CD4-positive, alpha-beta T cell treated with Interleukin-21 for 1 hour (primary cell): ENCODE results near the gene CBLB.
A peak's percentile ranks its signal among the peaks of the same experiment; 100 is the strongest.
"Not testable (repeated sequence)": the region's sequence is repeated elsewhere in the genome, so short reads cannot be mapped to it uniquely, and the experiment has no call there.

Experiments used
- DNase-seq: peaks from one replicate; pipeline ENCODE4 v3.0.0-alpha.2; 2020

The CBLB gene

GRCh38 chr3:105781871-105782270, 86.9 kb downstream of the CBLB start:
- DNase-seq, result no peak

- DNase-seq, result no peak
Observed at GRCh38 chr3:105780107-105780506, 88.7 kb downstream of the CBLB start.

DNA sequence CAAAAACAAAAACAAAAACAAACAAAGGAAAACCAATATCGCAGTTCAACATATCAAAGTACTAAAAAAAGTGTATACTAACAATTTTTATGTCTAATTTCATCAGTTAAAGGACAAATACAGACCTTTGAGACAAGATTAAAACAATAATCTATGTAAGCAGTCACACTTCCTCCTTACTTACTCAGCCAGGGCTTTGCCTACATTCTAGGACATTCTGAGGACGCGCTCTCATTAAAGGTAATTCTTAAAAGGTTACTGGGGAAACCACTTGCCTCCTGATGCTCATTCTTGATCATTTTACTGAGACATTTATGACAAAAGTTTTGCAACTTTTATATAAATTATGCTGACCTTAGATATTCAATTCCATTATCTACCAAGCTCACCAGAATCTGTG, 93.4 kb downstream of the CBLB start:
- DNase-seq, result no peak

DNA sequence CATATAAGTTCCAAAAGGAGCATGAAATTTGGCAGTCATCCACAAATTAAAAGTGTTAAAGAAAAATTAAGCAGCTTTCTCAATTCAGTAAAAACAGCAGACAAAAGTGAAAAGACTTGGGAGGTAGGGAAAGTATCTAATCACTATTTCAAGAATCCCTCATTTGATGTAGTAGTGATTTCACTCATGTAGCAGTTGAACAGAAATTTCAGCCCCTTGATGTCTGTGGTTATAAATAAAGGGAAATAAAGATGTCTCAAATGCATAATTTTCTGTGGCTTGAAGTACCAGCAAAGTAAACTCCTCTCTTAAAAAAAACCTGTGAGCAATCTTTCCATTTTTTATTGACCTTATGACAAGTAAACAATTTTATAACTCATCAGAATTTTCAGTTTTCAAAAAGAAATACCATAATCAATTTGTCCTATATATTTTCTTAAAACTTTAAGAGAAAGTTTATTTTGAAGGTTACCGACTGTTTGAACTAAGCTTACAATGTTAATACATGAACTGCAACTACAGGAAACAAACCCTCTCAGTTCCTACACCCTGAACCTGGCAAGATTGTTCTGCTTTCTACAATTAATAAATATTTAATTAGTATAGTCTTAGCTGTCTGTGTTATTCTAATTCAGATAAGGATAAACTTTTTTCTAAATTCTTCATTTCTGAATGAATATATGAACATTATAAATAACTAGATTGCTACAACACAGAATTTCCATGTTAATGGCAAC, 94.2 kb downstream of the CBLB start:
- DNase-seq, result no peak

DNA sequence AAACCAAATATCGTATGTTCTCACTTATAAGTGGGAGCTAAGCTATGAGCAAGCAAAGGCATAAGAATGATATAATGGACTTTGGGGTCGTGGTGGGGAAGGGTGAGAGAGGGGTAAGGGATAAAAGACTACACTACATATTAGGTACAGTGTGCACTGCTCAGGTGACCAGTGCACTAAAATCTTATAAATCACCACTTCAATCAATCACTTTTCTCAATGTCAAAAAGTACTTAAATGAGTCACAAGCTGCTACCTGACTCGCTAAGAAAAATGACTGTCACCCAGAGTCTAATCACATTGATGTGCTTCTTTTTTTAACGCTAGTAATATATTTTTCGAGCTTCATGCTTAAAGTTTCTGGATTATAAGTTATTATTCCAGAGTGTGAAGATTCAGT, 95.5 kb downstream of the CBLB start:
- DNase-seq, result no peak

GRCh38 chr3:105772635-105773034, 96.2 kb downstream of the CBLB start:
- DNase-seq, result no peak

- DNase-seq, result no peak
Observed at GRCh38 chr3:105771392-105771791, 97.4 kb downstream of the CBLB start.

GRCh38 chr3:105770410-105770809, 98.4 kb downstream of the CBLB start:
- no peak for DNase-seq

DNA sequence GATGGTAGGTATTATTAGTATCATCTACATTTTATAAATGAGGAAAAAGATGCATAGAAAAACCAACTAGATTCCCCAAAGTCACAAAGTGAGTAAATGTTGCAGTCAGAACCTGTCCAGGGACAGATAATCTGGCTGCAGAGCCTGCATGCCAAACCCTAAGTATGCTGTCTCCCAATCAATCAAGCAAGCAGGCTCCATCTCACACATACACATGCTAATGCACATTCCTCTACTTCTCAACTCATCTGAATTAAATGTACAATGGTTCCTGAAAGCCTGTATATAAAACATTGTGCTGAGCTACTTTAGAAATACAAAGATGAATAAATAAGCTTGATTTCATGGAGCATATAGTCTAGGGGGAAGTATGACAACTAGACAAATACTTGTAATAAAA, 101.0 kb downstream of the CBLB start:
- no peak for DNase-seq

- no peak for DNase-seq
Observed at GRCh38 chr3:105767216-105767615, 101.6 kb downstream of the CBLB start.

DNA sequence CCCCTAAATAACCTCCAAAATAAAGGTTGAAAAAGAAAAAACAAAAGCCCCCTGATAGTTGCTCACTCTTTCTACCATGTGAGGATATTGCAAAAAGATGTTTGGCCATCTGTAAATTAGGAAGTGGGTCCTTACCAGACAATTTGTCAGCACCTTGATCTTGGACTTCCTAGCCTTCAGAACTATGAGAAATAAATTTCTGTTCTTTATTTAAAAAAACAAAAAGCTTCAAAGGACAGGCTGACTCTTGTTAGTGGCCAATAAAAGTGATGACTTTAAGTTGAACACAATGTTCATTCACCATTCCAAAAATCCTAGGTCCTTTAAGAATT, 103.5 kb downstream of the CBLB start:
- no peak for DNase-seq

DNA sequence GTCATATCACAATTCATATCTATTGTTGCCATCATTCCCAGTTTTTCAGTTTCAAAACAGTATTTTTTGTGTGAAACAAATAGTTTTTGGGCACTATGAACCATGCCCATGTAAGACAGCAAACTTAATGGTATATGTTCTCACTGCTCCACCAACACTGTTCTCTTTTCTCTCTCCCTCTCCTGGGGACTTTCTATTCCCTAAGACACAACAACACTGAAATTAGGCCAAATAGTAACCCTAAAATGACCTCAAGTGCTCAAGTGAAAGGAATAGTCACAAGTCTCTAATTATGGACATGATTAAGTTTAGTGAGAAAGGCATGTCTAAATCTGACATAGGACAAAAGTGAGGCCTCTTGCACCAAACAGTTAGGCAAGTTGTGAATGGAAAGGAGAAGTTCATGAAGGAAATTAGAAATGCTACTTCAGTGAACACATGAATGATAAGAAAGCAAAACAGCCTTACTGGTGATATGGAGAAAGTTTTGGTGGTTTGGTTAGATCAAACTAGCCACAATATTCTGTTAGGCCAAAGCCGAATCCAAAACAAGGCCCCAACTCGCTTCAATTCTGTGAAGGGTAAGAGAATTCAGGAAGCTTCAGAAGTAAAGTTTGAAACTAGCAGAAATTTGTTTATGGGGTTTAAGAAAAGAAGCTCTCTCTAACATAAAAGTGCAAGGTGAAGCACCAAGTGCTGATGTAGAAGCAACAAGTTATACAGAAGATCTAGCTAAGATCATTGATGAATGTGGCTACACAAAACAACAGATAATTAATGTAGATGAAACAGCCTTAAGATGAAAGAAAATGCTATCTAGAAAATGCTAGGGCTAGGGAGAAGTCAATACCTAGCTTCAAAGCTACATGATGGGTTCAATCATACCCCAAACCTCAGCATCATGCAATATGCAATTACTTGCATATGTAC, 104.2 kb downstream of the CBLB start:
- peak; percentile 41 for DNase-seq

GRCh38 chr3:105763659-105764036, 105.2 kb downstream of the CBLB start:
- no peak for DNase-seq

- no peak for DNase-seq
Observed at GRCh38 chr3:105762749-105763658, 105.8 kb downstream of the CBLB start.

DNA sequence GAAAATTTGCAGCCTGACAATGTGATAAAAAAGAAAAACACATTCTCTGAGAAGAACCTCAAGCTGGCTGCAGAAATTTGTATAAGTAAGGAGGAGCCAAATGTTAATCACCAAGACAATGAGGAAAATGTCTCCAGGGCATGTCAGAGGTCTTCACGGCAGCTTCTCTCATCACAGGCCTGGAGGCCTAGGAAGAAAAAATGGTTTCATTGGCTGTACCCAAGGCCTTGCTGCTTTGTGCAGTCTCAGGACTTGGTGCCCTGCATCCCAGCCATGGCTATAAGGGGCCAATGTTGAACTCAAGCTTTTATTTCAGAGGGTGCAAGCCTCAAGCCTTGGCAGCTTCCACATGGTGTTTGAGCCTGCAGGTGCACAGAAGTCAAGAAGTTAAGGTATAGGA, 106.6 kb downstream of the CBLB start:
- DNase-seq, result not testable (repeated sequence)

DNA sequence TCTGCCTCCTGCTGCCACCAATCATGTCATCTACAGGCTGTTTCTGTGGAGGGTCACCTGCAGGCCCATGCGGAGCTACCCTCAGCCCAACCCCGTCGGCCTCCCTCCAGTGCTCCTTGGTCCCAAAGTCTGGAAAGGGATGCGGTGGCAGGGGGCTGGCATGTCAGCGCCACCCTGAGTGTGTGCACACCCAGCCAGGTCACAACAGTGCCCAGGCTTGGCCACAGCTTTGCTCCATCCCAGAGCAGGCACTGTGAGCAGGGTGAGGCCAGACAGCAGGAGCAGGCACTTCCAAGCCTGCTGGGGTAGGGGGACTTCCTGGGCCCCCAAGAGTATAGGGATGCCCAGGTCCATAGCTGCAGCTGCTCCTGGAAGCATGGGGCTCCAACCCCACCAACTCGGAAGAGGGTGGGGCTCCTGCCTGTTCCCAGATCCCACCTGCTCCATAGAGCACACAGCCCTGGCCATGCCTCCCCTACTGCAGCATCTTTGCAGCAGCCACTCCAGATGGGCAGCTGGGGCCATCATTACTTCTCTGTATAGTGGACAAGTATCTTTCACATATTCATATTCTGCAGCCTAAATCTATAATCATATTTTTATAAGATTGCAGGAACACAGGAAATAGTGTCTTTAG, 109.3 kb downstream of the CBLB start:
- no peak for DNase-seq

DNA sequence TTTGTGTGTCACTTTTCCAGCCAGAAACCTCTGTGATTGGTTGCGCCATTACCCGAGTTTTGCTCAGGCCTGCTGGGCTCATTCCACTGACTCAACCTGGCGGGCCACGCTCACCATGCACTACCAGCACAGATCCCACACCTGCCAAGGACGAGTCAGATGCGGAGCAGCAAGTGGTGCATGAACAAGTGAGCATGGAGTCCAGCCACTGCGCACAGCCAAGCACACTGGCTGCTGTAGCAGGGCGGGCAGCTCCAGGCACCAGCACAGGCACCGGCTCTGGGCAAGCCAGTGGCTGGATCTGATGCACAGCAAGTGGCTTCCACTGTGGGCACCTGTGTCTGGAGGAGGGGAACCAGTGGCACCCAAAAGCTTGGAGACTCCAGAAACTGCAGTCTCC, 110.4 kb downstream of the CBLB start:
- no peak for DNase-seq

DNA sequence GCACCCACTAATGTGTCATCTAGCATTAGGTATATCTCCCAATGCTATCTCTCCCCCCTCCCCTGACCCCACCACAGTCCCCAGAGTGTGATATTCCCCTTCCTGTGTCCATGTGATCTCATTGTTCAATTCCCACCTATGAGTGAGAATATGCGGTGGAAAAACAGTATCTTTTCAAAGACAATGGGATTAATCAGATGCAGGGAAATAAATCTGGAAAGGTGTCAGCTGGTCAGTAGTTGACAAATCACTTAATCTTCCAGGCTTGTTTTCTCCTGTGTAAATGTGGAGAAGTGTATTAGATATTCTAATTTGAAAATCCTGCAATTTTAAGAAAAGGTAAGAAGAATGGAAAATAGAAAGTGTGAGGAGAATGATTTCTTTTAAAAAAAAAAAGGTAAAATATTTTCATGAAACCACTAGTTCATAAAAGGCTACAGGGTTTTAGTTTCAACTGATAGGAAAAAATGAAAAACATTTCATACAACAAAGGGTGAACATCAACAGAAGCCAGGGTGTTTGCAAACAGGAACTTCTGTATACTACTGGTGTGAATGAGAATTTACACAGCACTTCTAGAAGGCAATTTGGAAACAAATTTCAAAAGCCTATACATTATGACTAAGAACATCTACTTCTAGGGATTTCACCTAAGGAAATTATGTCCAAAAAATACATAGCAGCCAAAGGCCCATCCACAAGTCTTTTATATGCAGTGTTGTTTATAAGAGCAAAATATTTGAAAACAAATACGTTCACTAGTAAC, 113.5 kb downstream of the CBLB start:
- no peak for DNase-seq

DNA sequence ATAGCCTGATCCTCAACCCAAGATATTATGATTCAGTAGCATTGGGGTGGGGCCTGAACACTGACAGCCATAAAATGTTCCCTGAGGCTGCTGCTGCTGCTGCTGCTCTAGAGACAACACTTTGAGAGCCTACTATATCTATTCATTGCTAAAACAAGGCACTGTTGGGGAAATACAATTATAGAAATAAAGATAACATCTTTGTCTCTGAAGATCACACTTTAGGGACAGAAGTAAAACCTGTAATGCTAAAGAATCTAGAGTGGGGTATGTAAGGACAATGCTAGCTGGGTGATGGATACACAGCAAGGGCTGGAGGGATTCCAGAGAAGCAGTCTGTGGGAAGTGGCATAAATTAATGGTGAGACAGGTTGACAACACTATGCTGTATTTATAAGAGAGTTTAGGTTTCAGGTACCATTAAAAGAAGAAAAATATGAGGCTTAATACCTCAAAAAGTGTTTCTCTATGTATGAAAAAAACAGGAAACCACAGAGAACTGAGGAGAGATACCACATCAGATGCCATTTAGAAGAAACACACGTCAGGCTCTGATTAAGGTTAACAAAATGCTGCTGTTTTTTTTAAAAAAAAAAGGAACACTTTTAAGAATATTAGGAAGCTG, 115.9 kb downstream of the CBLB start:
- DNase-seq, result peak; percentile 81

DNA sequence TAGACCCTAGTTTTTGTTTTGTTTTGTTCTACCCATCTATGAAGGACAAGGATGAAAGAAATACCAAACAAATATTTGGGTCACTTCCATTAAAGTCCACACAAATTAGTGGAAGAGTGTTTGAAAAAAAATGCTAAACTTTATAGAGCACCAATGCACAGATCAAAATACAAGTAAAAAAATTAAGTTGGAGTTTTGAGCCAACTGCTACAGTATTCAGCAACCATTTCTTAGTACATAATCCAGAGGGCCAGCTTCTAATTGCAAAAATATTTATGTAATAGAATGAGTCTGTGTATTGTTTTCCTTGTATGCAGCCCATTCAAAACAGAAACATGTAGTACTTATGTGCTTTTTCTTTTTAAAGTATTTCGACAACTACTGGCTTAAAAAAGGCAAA, 121.1 kb downstream of the CBLB start:
- DNase-seq, result no peak

DNA sequence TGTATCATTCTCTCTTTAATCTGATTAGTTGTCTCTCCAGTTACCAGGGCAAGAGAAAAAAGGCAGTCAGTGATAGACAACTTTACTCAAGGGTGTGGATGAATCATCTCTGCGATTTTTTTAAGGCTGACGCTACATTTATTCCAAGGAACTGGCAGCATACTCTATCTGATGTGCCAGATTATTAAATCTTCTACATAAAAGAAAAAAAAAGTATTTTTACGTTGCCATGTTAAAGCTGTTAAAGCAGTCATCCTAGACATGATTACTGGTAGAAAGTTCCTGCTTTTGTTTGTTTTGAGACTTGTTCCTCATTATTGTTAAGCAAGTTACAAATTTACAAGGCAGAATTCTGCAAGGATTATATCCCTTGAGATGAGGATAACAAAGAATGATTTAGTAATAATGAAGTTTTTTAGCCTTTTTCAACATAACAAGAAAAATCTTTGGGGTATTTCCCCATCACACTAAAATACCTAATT, 121.7 kb downstream of the CBLB start:
- peak; percentile 67 for DNase-seq
